A549 treated with dexamethasone at 1 μM for 4 hours (cell line): ENCODE data around the gene RNF43. TPM values are rescaled to one million over a fixed set of nuclear protein-coding genes. Genes with fewer than 3 reads are reported as not detected.

Experiments
- total RNA-seq: library from RNA; stranded (reverse); fragments of 200-300 nt; extraction: Qiagen RNA extraction; gene quantifications from 5 replicates; pipeline ENCODE4 v1.2.3, GENCODE V29; 2022

The RNF43 gene
- 0.20 to 0.86 TPM (median 0.40 TPM) in 5 replicates for total RNA-seq

DNA sequence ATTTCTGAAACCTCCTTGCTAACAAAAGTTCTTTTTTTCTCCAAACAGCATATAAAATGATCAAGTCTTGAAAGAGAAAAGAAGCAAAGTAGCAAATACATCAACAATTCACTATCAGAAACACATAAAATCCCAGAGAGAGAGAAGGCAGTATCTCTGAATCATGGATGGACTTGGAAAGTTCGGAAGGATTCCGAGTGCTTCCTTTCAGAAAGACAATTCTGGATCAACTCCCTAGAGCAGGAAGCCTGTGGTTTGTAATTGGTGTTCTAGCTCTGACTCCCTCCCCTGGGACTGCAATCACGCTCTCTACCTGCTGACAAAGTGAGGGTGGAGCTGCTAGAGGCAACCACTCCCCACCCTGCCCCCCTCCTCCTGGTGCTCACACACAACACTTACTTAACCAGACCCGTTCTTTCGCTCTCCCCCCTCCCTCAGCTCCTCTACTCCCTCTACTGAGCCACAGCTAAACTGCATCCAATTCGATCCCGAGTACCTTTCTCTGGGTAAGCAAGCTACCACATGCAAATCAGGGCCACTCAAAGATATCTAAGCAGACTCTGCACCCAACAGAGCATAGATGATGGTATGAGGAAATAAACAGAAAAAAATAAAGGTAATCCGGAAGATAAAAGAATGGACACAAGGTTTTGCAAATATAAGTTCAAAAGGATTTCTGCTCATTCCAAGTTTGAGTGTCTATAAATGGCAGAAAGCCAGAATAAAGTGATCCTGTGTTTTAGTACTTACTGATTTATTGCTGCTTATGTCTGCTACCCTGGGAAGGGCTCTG lies at the start of gene RNF43:
Gene RNF43, minus strand, starts transcription at position 235 of the 793 bp plus-strand sequence. CDS start 1,957 bp downstream, outside the sequence.

Other genes starting within 250 kb of the RNF43 start
- gene EPX, start 224.8 kb downstream of the RNF43 start, total RNA-seq, result not detected in 5 replicates
- gene MKS1, start 198.3 kb downstream of the RNF43 start, total RNA-seq, result 9.5 to 12.4 TPM (median 10.6 TPM) in 5 replicates
- 0.05 to 0.07 TPM (median 0.06 TPM) in 3 of 5 replicates, not detected in the others for gene LPO, start 178.9 kb downstream of the RNF43 start, total RNA-seq
- gene MPO, start 136.6 kb downstream of the RNF43 start, total RNA-seq, result not detected in 5 replicates
- gene TSPOAP1, start 88.7 kb downstream of the RNF43 start, total RNA-seq, result 0.07 TPM in 1 of 5 replicates, not detected in the others
- 96.8 to 156 TPM (median 134 TPM) in 5 replicates for gene SUPT4H1, start 65.3 kb downstream of the RNF43 start, total RNA-seq
- gene HSF5, start 70.9 kb upstream of the RNF43 start, total RNA-seq, result not detected in 5 replicates
- gene MTMR4, start 97.1 kb upstream of the RNF43 start, total RNA-seq, result 8.5 to 13.2 TPM (median 12.3 TPM) in 5 replicates